GM19328 (cell line): ENCODE results near the gene RAB1A.

Experiments used
- ATAC-seq: cut with Tn5 transposase; IDR thresholded peaks from one replicate; pipeline ENCODE4 v1.9.1; 2021; ENCODE audit warnings: mild to moderate bottlenecking, moderate library complexity; ENCODE audit not compliant: unreplicated experiment

RAB1A gene

DNA sequence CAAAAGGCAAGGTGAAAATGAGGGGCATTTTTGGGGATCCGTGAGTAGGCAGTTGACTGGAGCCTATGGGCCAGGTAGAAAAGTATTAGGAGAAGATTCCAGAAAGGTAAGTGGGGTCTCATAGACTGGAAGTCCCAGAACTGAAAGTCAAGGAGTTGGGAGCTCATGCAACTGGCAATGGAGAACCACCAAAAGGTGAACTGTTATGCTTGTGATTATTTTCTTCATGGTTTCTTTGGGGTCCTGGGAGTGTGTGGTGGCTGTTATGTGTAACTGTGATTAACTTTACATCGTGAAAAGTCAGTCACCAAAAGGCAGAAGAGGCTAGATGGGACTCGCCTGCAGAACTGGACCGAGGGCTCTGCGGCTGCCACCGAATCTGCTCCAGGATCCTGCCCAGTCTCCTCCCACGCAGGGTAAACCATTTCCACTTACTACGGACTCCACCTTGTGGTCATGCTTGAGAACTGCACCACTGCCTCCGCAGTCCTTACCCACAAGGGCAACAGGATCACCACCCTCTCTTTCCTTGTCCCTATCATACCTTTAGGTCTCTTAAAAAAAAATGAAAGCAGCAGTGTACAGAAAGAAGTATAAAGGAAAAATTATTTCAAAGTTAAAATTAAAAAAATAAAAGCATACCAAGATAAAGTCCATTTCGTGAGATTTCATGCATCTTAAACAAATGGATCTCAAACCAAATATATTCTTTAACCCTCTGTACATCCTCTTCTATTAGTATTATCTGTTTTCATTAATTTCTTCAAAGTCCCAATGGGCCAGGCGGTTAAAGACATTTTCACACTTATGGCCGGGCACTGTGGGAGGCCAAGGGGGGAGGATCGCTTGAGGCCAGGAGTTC lies 89.3 kb downstream of the RAB1A start:
- ATAC-seq = no peak

DNA sequence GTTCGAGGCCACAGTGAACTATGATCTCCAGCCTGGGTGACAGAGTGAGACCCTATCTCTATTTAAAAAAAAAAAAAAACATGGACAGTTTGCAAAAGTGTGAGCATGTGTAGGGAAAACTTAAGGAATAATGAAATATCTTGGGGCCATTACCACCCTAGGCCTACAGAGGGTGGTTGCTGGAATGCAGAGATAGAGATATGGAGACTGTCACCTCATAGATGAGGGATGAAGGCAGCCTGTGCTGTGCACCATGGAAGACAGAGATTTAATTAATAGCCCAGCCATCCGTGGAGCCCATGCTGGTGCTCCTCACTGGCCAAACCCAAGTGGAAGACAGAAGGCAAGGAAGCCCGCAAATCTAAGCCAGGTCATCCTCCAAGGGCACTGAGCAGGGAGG lies 90.3 kb downstream of the RAB1A start:
- ATAC-seq = no peak

DNA sequence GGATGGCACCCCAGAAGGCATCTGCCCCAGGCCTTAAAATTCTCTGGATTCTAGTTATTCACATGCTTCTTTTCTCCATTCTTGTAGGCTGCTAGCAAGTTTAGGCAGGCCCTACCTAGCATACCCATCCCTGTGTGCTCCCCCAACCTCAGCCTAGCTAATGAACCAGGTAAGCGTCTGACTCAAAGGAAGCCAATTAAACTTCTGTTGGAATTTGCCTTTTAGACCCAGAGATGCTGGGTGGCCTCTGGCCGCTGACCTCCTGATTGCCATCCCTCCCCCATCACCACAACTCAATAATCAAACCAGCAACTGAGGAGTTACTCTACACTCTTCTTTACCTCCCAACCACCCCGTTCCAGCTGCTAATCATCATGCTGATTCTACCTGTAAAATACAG lies 92.7 kb downstream of the RAB1A start:
- no peak for ATAC-seq
